ENCODE results near the gene RBMS1.

RBMS1 gene

DNA sequence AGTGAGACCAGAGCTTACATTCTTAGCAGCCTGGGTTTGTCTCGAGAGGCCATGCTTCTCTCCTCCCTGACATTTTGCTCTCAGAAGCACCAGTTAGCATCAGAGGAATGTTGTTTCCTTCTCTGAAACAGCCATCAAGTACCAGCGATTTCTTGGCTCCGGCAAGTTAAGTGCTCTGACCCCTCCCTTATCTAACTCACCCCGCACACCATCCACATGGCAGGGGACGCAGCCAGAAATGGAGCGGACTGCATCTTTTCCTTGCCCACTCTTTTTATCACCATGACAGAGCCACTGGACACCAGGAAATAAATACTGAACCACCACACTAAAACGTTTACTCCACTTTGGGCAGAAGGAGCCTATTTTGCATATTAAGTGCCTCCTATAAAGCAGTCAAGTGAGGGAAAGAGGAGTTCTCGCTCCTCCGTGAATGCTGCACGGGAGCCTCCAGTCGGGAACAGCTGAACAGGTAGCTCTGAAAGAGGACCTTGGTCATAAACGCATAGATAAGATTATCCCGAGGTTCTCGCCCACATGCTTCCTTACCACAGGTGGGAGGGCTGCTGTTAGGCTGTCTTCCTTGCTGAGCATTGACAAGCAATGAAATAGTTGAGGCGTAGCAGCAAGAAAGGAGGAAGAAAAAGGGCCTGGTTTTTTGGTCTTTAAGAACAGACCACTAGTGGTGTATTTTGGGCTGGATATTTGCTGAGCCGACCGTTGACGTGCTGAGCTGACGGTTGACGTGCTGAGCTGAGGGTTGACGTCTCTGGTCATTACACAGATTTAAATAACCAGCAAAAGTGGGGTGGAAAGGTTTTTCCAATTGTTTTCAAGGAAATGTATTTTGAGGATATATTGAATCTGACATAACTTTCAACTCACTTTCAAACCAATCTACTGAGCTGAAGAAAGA is 222.2 kb downstream of the RBMS1 start:
- H3K4me2 ChIP-seq (ENCODE audit: low read length) = no peak overlapping the region
- H3K4me1 ChIP-seq (ENCODE audit: control insufficient read depth, low read length) = peaks cover 11% of the 10 kb centered on the region
- H3K4me3 ChIP-seq (ENCODE audit: low read length) = no peak overlapping the region
- peaks cover 10% of the 10 kb centered on the region for H3K27me3 ChIP-seq (ENCODE audit: control insufficient read depth, low read length)
- no peak for TF ChIP-seq EZH2phosphoT487 (IDR thresholded peaks at IDR 0.05; ENCODE audit: borderline replicate concordance, low read length)
- TF ChIP-seq, protein P1, sequence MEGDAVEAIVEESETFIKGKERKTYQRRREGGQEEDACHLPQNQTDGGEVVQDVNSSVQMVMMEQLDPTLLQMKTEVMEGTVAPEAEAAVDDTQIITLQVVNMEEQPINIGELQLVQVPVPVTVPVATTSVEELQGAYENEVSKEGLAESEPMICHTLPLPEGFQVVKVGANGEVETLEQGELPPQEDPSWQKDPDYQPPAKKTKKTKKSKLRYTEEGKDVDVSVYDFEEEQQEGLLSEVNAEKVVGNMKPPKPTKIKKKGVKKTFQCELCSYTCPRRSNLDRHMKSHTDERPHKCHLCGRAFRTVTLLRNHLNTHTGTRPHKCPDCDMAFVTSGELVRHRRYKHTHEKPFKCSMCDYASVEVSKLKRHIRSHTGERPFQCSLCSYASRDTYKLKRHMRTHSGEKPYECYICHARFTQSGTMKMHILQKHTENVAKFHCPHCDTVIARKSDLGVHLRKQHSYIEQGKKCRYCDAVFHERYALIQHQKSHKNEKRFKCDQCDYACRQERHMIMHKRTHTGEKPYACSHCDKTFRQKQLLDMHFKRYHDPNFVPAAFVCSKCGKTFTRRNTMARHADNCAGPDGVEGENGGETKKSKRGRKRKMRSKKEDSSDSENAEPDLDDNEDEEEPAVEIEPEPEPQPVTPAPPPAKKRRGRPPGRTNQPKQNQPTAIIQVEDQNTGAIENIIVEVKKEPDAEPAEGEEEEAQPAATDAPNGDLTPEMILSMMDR (IDR thresholded peaks at IDR 0.05; ENCODE audit: low read depth, low read length, poor library complexity, severe bottlenecking) = no peak
- no peaks in the 10 kb centered on the region for H3K36me3 ChIP-seq (ENCODE audit: control insufficient read depth, low read length)
- no peaks in the 10 kb centered on the region for H3K9me2 ChIP-seq (replicated peaks; ENCODE audit: control insufficient read depth, low read length)
- H3K79me2 ChIP-seq (ENCODE audit: control insufficient read depth, low read length) = no peaks in the 10 kb centered on the region
- no peaks in the 10 kb centered on the region for H4K20me1 ChIP-seq (ENCODE audit: control insufficient read depth, insufficient read depth, low read depth, low read length)
- H3K27ac ChIP-seq (ENCODE audit: low read depth, low read length) = no peak overlapping the region
- H3F3A ChIP-seq (ENCODE audit: control insufficient read depth, insufficient read depth) = no peaks in the 10 kb centered on the region
- H3K9me3 ChIP-seq (ENCODE audit: control insufficient read depth, insufficient read depth, low read length) = no peaks in the 10 kb centered on the region

- Histone ChIP-seq H3K4me1 (ENCODE audit: control insufficient read depth, low read length) (peaks cover 11% of the 10 kb centered on the region), H3K9me3 (ENCODE audit: control insufficient read depth, insufficient read depth, low read length) (no peaks in the 10 kb centered on the region), H3K4me3 (ENCODE audit: low read length) (peak overlapping the region; percentile 59), H3K27me3 (ENCODE audit: control insufficient read depth, low read length) (peaks cover 10% of the 10 kb centered on the region), H3K36me3 (ENCODE audit: control insufficient read depth, low read length) (no peaks in the 10 kb centered on the region), H3F3A (ENCODE audit: control insufficient read depth, insufficient read depth) (no peaks in the 10 kb centered on the region), H3K79me2 (ENCODE audit: control insufficient read depth, low read length) (no peaks in the 10 kb centered on the region), H3K4me2 (ENCODE audit: low read length) (peak overlapping the region; percentile 75), H3K9me2 (replicated peaks; ENCODE audit: control insufficient read depth, low read length) (no peaks in the 10 kb centered on the region), H4K20me1 (ENCODE audit: control insufficient read depth, insufficient read depth, low read depth, low read length) (no peaks in the 10 kb centered on the region), H3K27ac (ENCODE audit: low read depth, low read length) (no peak overlapping the region)
- TF ChIP-seq, protein P1 (IDR thresholded peaks at IDR 0.05; ENCODE audit: low read depth, low read length, poor library complexity, severe bottlenecking) = no peak
- TF ChIP-seq EZH2phosphoT487 (IDR thresholded peaks at IDR 0.05; ENCODE audit: borderline replicate concordance, low read length) = no peak
Measured at GRCh38 chr2:160270571-160271113, 223.0 kb downstream of the RBMS1 start.

DNA sequence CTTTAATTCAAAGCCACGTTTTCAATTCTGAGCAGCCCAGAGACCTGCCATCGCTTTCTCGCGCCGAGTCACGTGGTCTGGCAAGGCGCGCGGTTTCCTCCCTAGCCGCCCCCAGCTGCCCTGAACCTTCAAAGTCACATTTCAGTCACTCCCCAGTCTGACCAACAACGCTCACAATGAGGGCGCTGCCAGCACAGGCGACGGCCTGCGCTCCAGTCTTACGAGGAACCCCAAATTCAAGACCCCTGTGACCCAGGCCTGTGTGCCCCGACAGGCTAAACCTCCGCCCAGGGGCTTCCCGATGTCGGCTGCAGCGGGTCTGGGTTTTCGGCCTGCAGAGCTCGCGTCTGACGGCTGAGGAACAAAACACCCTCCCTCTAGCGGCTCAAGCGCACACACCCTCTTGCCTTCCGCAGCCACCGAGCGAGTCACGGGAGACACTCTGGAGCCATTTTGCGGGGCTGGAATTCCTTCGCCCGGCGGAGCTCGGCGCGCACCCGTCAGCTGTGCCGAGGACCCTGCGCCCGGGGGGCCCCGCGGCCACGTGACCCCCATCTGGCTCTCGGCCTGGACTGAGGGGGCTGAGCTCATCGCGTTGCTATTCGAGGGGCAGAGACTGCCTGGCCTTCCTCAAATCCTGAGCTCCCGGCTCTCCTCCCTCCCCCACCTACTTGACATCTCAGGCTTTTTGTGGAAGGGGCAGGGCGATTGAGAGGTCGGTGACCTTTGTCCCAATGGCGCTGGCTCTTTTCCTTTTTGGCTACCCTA is 223.6 kb downstream of the RBMS1 start:
- Histone ChIP-seq H3K4me2 (ENCODE audit: low read length) (peak overlapping the region; percentile 75), H3K4me1 (ENCODE audit: control insufficient read depth, low read length) (peaks cover 11% of the 10 kb centered on the region), H4K20me1 (ENCODE audit: control insufficient read depth, insufficient read depth, low read depth, low read length) (no peaks in the 10 kb centered on the region), H3K4me3 (ENCODE audit: low read length) (peak overlapping the region; percentile 59), H3K27me3 (ENCODE audit: control insufficient read depth, low read length) (peaks cover 10% of the 10 kb centered on the region), H3K9me3 (ENCODE audit: control insufficient read depth, insufficient read depth, low read length) (no peaks in the 10 kb centered on the region), H3K27ac (ENCODE audit: low read depth, low read length) (no peak overlapping the region), H3K9me2 (replicated peaks; ENCODE audit: control insufficient read depth, low read length) (no peaks in the 10 kb centered on the region), H3F3A (ENCODE audit: control insufficient read depth, insufficient read depth) (no peaks in the 10 kb centered on the region), H3K36me3 (ENCODE audit: control insufficient read depth, low read length) (no peaks in the 10 kb centered on the region), H3K79me2 (ENCODE audit: control insufficient read depth, low read length) (no peaks in the 10 kb centered on the region)
- TF ChIP-seq, protein P1 (IDR thresholded peaks at IDR 0.05; ENCODE audit: low read depth, low read length, poor library complexity, severe bottlenecking) = peak; percentile 54
- TF ChIP-seq EZH2phosphoT487 (IDR thresholded peaks at IDR 0.05; ENCODE audit: borderline replicate concordance, low read length) = no peak

Data from DOHH2 (cell line).